GM19193 (cell line): ENCODE measurements around the gene ATF7.

ENCODE experiments used
- POLR2A ChIP-seq: IDR thresholded peaks from 4 replicates; pipeline ENCODE4 v1.6.1; 2011; ENCODE audit not compliant: insufficient read depth, insufficient read length; ENCODE audit errors: extremely low read depth

ATF7 gene

DNA sequence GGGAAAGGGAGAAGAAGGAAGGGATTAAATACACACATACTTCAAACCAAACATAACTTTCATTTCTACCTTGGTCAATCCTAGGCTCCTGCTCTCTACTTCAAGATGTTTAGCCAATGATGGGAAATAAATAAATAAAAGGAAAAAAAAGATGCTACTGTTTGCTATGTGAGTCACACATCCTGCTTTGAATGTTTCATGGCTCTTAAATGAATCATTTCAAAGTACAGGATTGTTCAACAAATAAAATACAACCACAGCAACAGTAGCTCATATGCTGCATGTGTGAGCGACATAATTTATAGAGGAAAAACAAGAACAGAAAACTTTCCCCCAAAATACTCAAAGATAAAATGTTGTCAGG lies 64.6 kb downstream of the ATF7 start:
- no peak for TF ChIP-seq POLR2A

DNA sequence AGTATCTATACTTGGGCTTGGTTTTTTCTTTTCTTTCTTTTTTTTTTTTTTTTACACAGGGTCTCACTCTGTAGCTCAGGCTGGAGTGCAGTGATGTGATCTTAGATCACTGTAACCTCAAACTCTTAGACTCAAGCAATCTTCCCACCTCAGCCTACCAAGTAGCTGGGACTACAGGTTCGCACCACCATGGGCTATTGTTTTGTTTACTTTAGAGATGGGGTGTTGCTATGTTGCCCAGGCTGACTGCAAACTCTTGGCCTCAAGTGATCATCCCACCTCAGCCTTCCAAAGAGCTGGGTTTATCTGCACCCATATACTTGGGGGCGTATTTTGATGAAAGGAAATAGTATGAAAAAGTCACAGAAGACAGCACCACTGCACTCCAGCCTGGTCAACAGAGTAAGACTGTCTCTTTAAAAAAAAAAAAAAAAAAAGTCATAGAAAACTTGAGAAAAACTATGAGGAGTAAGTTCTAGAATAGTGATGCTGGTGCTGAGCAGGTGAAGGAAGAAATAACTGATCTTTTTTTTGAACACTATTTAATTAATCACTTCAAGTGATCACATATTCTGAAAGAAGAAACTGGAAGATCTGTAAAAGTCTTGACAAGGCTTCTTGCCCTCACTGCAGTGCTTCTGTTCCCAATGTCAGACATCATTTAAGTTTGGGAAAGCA lies 65.1 kb downstream of the ATF7 start:
- no peak for TF ChIP-seq POLR2A

DNA sequence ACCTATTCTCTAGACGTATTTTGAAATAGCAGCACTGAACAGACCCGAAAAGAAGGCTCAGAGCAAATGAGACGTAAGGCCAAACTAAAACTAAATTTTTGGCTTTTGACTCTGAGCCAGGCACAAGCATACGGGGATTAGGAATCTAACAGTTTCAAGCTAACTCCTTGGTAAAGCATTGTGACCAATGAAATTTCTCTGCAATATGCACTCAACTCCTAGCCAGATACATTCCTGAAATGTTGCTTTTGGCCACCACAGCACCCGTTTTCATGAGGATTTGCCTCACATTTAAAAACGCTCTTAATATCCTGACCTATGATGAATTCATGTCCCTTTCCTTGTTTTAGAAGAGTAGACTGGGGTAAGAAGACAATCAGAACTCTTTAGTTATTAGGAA lies 65.8 kb downstream of the ATF7 start:
- TF ChIP-seq POLR2A = no peak

DNA sequence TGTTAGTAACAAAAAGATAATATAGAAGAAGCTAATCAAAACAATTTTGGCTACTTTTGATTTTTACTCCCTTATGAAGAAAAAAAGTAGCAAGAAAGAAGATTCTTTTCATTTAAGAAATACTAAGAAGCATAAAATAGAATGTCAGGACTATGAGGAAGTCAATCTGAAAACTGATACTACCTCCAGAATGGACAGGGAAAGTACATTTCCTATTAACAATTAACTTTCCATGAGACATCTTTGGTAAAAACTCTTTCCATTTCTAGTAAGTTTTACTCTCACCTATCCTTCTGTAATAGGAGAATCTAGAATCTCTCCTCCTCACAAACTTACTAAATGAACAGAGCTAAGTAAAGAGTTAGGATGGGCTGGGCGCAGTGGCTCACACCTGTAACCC lies 67.6 kb downstream of the ATF7 start:
- TF ChIP-seq POLR2A = no peak

DNA sequence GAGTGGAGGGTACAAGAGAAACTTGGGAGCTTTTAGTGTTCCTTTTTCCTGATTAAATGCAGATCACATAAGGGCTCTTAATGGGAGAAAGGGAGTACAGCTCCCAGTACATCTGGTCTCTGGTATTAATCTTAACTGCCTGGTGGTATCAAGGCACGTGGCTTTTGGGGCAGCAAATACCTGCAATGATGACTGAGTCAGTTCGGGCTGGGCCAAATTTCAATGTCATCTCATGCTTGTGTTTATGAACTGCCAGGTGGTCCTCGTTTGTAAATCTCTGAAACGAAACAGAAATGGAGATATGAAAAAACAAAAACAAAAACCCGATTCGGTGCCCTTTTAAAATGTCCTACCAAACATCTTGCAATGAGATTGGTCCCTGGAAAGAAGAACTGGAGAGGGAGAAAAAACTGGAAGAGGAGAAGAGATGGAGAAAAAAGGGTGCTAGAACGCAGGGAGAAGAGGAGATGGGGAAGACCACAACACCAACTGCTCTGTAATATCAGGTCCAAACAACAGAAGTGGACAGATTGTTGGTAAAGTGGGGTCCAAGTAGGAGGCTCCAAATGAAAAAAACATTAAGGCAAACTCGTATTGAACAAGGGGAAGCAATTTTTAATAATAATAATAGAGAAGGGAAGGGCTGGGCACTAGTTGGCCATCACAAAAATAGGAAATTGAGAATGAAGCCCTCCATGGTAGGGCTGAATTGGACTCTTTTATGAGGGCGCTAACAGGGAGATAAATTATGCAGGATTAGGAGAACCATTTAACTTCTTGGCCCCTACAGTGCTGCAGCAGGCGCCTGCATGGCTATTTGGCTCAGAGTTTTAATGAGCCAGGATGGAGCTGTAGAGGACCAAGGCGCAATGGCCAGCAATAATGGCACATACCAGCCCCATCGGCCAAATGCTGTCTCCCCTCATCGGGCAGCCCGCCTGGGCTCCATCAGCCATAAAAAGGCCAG lies 73.5 kb downstream of the ATF7 start:
- no peak for TF ChIP-seq POLR2A

DNA sequence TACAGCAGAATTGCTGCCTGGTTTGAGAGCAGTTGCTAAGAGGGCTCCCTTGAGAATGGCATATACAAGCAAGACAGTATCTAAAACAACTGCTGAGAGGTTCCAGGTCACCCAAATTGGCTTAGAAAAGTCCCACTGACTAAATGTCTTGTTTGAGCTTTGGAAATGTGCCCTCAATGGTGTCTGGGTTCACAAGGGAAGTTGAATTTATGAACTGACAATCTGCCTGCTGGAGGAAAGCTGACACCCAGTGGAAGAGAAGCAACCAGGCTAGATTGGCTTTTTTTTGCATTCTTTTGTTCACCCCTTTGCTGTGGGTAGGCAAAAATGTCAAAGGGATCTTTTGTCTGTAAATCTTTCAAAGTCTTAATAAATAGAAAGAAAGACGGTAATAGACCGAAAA lies 74.3 kb downstream of the ATF7 start:
- TF ChIP-seq POLR2A = no peak

DNA sequence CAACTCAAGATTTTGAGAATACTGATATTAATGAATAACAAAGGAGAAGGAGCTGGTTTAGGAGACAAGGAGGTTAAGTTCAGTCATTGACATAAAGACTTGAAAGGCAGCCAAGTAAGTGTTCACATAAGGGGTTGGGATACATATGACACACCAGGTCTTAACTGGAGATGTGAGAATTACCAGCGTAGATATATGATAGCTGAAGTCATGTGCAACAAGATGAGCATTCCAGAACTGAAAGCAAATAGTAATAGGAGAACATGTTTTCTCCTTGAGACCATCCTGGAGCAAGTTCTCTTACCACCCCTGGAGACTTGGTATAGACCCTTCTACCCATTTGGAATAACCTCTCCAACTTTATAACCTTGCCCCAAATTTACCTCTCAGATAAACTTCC lies 75.6 kb downstream of the ATF7 start:
- TF ChIP-seq POLR2A = no peak

DNA sequence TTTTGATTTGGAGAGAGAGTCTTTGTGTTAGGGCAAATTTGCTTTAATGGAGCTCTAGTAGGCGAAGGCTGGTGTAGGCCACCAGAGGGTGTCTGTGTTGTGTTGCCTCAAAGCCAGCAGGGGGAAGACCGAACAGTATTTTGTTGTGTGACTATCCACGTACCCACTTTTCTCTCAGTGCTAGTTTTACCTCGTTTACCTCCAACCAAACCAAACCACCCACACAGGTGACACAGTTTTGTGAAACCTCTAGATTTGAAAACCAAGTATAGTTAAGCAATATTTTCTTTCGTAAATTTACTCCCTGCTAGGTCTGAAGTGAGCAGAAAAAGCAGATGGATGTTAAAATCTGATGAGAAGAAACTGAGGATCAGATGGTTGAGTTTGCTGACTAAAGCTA lies 82.6 kb downstream of the ATF7 start:
- no peak for TF ChIP-seq POLR2A

DNA sequence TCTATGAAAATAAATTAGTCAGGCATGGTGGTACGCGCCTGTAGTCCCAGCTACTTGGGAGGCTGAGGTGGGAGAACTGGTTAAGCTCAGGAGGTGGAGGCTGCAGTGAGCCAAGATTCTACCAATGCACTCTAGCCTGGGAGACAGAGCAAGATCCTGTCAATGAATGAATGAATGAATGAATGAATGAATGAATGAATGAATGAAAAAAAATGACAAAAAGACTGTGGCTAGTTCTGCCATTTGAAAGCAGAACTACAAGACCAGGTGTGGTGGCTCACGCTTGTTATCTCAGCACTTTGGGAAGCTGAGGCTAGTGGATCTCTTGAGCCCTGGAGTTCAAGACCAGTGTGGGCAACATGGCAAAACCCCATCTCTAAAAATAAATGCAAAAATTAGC lies 86.7 kb downstream of the ATF7 start:
- TF ChIP-seq POLR2A = no peak

DNA sequence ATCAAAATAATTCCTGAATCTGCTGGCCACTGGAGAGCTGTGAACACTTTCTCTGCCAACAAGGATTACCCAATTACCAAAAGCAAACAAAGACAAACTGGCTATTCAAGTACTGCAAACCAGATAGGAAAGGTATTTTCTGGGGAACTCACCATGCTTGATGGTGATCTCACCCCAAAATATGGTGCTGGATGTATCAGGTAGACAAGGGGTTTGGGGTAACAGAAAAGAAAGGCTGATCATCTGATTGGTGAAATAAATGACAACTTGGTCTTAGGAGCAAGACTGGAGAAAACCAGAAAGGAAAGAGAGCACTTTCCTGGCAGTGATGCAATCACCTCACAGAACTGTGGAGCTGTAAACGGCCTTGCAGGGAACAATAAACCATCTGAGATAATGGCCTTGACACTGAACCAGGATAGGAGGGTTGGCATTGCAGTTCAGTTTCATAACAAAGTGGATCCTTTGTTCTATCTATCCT lies 87.9 kb downstream of the ATF7 start:
- TF ChIP-seq POLR2A = no peak

DNA sequence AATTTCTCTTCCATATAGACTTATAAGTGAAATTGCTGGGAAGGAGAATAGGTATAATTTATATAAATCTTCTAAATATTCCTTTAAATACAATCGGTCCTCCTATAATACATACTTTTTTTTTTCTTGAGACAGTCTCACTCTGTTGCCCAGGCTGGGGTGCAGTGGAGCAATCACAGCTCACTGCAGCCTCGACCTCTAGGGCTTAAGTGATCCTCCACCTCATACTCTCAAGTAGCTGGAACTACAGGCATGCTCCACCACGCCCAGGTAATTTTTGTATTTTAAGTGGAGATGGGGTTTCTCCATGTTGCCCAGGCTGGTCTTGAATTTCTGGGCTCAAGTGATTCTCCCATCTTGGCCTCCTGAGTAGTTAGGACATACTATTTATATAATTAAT lies 89.2 kb downstream of the ATF7 start:
- TF ChIP-seq POLR2A = no peak

DNA sequence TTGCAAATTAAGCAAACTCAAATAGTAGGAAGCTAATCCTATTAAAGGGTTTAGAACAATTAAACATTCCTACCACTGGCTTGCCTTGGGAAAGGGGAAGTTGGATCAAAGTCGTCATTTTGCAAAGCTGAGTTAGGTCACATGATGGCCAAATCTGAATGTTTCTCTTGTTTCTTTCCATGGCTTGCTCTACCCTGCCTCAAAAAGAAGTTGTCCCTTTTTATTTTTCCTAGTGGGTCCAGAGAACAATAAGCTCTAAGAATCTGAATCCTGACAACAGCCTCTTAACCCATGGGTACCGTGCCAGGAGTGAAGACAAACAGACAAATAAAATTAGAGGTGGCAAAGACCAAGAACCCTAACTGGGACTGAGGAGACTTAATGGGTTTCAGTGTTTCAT lies 92.7 kb downstream of the ATF7 start:
- no peak for TF ChIP-seq POLR2A

DNA sequence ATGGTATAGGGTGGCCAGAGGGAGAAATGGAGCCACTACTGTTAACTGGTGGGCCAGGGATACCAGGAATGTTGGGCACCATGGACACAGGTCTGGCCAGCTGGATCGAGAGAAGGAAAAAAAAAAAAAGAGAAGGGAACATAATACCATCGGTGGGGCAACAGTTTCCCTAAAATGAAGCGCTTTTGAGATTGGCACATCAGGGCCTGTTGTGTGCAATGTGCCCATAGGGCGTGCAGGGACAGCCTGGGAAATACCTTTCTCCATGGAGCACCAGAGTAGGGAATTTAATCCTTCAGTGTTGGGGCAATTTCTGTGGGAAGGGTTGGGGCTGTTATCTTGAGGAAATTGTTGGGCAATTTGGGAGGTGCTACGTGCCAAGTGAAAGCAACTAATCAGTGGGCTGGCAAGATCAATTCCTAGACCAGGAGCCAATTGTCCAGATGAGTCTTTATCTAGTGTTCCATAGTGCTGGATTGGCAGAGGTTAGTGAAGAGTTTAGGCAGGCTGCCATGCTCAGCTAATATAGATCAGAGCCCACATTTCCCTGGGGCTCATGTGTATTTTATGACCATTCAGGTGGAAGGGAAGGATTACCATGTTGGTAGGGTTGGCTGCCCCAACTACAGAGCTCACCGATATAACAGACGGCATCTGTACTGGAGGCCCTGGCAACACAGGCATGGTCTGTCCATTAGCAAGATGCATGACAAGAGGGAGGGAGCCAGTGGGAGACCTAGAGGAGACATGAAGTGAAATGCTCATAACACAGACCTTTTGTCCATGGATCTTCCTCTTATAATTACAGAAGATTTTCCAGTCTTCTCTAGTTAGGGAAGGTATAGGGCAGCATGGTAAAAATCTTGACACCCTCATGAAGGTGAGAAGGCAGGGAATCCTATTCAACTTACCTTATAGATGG lies 93.4 kb downstream of the ATF7 start:
- TF ChIP-seq POLR2A = no peak

DNA sequence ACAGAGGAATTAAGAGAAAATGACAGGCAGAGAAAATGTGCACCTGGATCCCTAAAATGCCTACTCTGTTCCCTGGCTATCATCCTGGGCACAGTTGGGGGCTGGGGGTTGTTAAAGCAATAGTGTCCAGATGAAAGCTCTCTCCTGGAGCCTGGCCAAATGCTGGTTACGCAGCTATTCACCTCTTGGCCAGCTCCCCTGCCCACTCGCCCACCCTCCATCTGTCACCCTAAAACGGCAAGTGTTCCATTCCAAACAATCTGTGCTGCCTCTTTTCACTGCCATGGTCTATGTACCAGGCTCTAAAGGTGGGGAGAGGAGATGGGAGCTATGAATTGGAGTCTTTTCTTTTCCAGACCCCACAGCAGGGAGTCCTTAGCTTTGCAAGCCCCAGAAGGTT lies 94.2 kb downstream of the ATF7 start:
- no peak for TF ChIP-seq POLR2A

DNA sequence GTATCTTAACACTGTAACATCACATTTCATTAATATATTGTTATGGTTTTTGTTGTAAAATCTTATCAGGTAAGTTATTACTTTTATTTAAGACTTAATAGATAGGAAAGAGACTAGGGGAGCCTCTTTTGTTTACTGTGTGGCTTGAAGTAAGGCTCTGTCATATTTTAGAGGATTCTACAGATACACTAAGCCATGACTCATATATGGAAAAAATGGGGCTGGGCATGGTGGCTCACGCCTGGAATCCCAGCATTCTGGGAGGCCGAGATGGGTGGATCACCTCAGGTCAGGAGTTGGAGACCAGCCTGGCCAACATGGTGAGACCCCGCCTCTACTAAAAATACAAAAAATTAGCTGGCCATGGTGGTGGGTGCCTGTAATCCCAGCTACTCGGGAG lies 95.3 kb downstream of the ATF7 start:
- no peak for TF ChIP-seq POLR2A
